Astrocyte (in vitro differentiated cells and primary cell): ENCODE data around the gene LIMK2. TPM values are rescaled to one million over a fixed set of nuclear protein-coding genes. Genes with fewer than 3 reads are reported as not detected.

Experiments used
- DNase-seq: peaks from one replicate; pipeline ENCODE4 v3.0.0-alpha.2; 2010; ENCODE audit warnings: low read depth
- FAIRE-seq: peaks from 2 replicates; lab custom pipeline; 2011; peaks lifted over from hg19 to GRCh38; lab: Jason Lieb, UNC
- H2AFZ ChIP-seq: 2 replicates; pipeline ENCODE4 v1.6.0; 2012; ENCODE audit warnings: low read depth, low read length, inconsistent platforms
- H3K27ac ChIP-seq: 2 replicates; pipeline ENCODE4 v1.5.1; 2011; ENCODE audit warnings: low read depth, low read length, inconsistent platforms
- H3K27me3 ChIP-seq: 2 replicates; pipeline ENCODE4 v1.6.0; 2011; ENCODE audit warnings: low read length, inconsistent platforms; ENCODE audit not compliant: insufficient read depth
- H3K36me3 ChIP-seq: 2 replicates; pipeline ENCODE4 v1.5.1; 2011; ENCODE audit warnings: low read length, inconsistent platforms; ENCODE audit not compliant: insufficient read depth
- H3K4me1 ChIP-seq: 2 replicates; pipeline ENCODE4 v1.5.1; 2011; ENCODE audit warnings: low read length, inconsistent platforms; ENCODE audit not compliant: insufficient read depth
- H3K4me2 ChIP-seq: 2 replicates; pipeline ENCODE4 v1.6.0; 2012; ENCODE audit warnings: low read length, inconsistent platforms
- H3K4me3 ChIP-seq: 2 replicates; pipeline ENCODE4 v1.5.1; 2011; ENCODE audit warnings: low read depth, mild to moderate bottlenecking, low read length, inconsistent platforms; ENCODE audit not compliant: insufficient read depth
- H3K79me2 ChIP-seq: 2 replicates; pipeline ENCODE4 v1.6.0; 2012; ENCODE audit warnings: mild to moderate bottlenecking, low read length, inconsistent platforms; ENCODE audit not compliant: insufficient read depth
- H3K9ac ChIP-seq: 2 replicates; pipeline ENCODE4 v1.6.0; 2012; ENCODE audit warnings: mild to moderate bottlenecking, low read length, inconsistent platforms
- H3K9me3 ChIP-seq: 2 replicates; pipeline ENCODE4 v1.5.1; 2012; ENCODE audit warnings: low read depth, mild to moderate bottlenecking, low read length, inconsistent platforms; ENCODE audit not compliant: insufficient read depth
- H4K20me1 ChIP-seq: 2 replicates; pipeline ENCODE4 v1.6.0; 2012; ENCODE audit warnings: low read length, inconsistent platforms; ENCODE audit not compliant: insufficient read depth
- H3K27ac Mint-ChIP-seq: one replicate; pipeline ENCODE4 v1.8.0; 2021; ENCODE audit warnings: mild to moderate bottlenecking, mixed read lengths; ENCODE audit not compliant: unreplicated experiment
- H3K27me3 Mint-ChIP-seq: one replicate; pipeline ENCODE4 v1.8.0; 2021; ENCODE audit warnings: low read depth, mixed read lengths; ENCODE audit not compliant: unreplicated experiment
- H3K36me3 Mint-ChIP-seq: one replicate; pipeline ENCODE4 v1.8.0; 2021; ENCODE audit warnings: low read depth, mixed read lengths; ENCODE audit not compliant: unreplicated experiment
- H3K4me1 Mint-ChIP-seq: one replicate; pipeline ENCODE4 v1.8.0; 2021; ENCODE audit warnings: low read depth, mixed read lengths; ENCODE audit not compliant: unreplicated experiment
- H3K4me3 Mint-ChIP-seq: one replicate; pipeline ENCODE4 v1.8.0; 2021; ENCODE audit warnings: mild to moderate bottlenecking, moderate library complexity, mixed read lengths; ENCODE audit not compliant: unreplicated experiment
- H3K9me3 Mint-ChIP-seq: one replicate; pipeline ENCODE4 v1.8.0; 2021; ENCODE audit warnings: mild to moderate bottlenecking, mixed read lengths; ENCODE audit not compliant: unreplicated experiment
- CTCF ChIP-seq: IDR thresholded peaks from 2 replicates; pipeline ENCODE4 v1.5.1; 2011; ENCODE audit warnings: low read depth, mild to moderate bottlenecking, inconsistent platforms, low read length, moderate library complexity; ENCODE audit not compliant: insufficient read depth
- EZH2 ChIP-seq: IDR thresholded peaks from 2 replicates; pipeline ENCODE4 v1.6.1; 2012; ENCODE audit warnings: mild to moderate bottlenecking, low read length, inconsistent platforms; ENCODE audit not compliant: insufficient read depth
- total RNA-seq: library from RNA; stranded (reverse); gene quantifications from 2 replicates; pipeline ENCODE4 v1.2.1, GENCODE V29; 2021

Gene LIMK2
- total RNA-seq, 1 donor from 2014 or later: 128 TPM

GRCh38 chr22:31271485-31271884 is 59.4 kb downstream of the LIMK2 start:
- no peaks in the 10 kb centered on the region for H3K79me2 ChIP-seq

GRCh38 chr22:31272522-31273446 is 60.7 kb downstream of the LIMK2 start:
- Histone ChIP-seq H3K4me2 (no peak overlapping the region), H3K4me1 (peaks cover 5% of the 10 kb centered on the region), H3K27me3 (no peaks in the 10 kb centered on the region), H3K27ac (no peak overlapping the region), H3K9me3 (no peaks in the 10 kb centered on the region), H3K79me2 (no peaks in the 10 kb centered on the region), H3K36me3 (peaks cover 28% of the 10 kb centered on the region), H2AFZ (no peak overlapping the region), H3K9ac (peak overlapping the region; percentile 25), H4K20me1 (peaks cover 17% of the 10 kb centered on the region), H3K4me3 (no peak overlapping the region)
- Mint-ChIP-seq H3K27me3 (no peaks in the 10 kb centered on the region), H3K27ac (peak overlapping the region; percentile 34), H3K36me3 (peaks cover 57% of the 10 kb centered on the region), H3K9me3 (no peaks in the 10 kb centered on the region), H3K4me1 (peaks cover 19% of the 10 kb centered on the region), H3K4me3 (no peak overlapping the region)
- no peak for TF ChIP-seq EZH2
- peak; percentile 80 for TF ChIP-seq CTCF
- DNase-seq (no peak), FAIRE-seq (peak; percentile 47)

More at GRCh38 chr22:31271485-31271884, 59.4 kb downstream of the LIMK2 start:
- H3K27ac ChIP-seq: peak overlapping the region; percentile 50
- no peak overlapping the region for H3K4me3 ChIP-seq
- Mint-ChIP-seq H3K27me3 (no peaks in the 10 kb centered on the region), H3K4me3 (peak overlapping the region; percentile 20), H3K27ac (peak overlapping the region; percentile 16), H3K36me3 (peaks cover 69% of the 10 kb centered on the region), H3K9me3 (no peaks in the 10 kb centered on the region), H3K4me1 (peaks cover 19% of the 10 kb centered on the region)
- H3K9ac ChIP-seq: peak overlapping the region; percentile 48
- H2AFZ ChIP-seq: no peak overlapping the region
- peaks cover 5% of the 10 kb centered on the region for H3K4me1 ChIP-seq
- TF ChIP-seq CTCF (no peak), EZH2 (no peak)
- H3K4me2 ChIP-seq: peak overlapping the region; percentile 29
- peaks cover 28% of the 10 kb centered on the region for H3K36me3 ChIP-seq
- no peaks in the 10 kb centered on the region for H3K9me3 ChIP-seq
- no peaks in the 10 kb centered on the region for H3K27me3 ChIP-seq
- H4K20me1 ChIP-seq: peaks cover 17% of the 10 kb centered on the region
- DNase-seq: peak; percentile 52
- no peak for FAIRE-seq
